GM20431 (cell line): ENCODE data around the gene KLK12.

Experiments
- in situ Hi-C: fragments of 300-500 bp; cut with MseI, MboI; formaldehyde crosslinking; loops from one replicate; pipeline ENCODE4 v1.15.0; 2020; ENCODE audit warnings: low sequenced_read_pairs; ENCODE audit not compliant: unreplicated experiment

The KLK12 gene

DNA sequence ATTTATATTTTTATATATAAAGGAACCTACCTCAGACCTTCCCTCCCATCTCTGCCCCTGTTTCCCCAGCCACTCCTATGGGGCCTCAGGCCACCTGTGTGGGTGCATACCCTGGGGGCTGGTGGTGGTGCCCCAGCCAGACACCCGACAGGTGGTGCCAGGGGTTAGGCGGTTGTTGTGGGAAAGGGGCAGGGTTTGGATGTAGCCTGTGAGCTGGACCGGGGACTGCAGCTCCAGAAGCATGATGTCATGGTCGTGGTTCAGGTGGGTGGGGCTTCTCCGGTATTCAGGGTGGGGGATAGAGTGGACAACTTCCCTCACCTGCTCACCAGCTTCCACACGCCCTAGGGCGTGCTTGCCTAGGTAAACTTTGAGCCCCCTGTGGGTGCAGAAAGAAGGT is 24.9 kb upstream of the KLK12 start:
- in situ Hi-C loops, result no loop called here

- in situ Hi-C loops, result no loop called here
These were observed 21.1 kb upstream of the KLK12 start for GRCh38 chr19:51055866-51056265.

- in situ Hi-C loops, result no loop called here
These were observed 12.2 kb upstream of the KLK12 start for GRCh38 chr19:51047031-51047335.

GRCh38 chr19:51044327-51044726 is 9.5 kb upstream of the KLK12 start:
- in situ Hi-C loops, result no loop called here

- in situ Hi-C loops, result no loop called here
These were observed 8.7 kb upstream of the KLK12 start for GRCh38 chr19:51043497-51043896.

DNA sequence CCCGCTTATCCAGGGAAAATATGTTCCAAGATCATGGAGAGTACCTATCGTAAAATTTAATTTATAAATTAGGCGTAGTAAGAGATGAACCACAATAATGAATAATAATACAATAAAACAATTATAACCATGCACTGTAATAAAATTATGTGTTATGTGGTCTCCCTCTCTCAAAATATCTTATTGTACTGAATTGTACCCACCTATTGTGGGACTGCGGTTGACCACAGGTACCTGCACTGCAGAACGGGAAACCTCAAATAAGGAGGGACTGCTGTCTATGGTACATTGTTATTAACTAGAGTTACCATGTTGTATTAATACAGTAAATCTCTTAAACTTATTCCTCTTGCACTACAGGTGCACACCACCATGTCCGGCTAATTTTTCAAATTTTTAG is 5.3 kb upstream of the KLK12 start:
- in situ Hi-C loops, result no loop called here

DNA sequence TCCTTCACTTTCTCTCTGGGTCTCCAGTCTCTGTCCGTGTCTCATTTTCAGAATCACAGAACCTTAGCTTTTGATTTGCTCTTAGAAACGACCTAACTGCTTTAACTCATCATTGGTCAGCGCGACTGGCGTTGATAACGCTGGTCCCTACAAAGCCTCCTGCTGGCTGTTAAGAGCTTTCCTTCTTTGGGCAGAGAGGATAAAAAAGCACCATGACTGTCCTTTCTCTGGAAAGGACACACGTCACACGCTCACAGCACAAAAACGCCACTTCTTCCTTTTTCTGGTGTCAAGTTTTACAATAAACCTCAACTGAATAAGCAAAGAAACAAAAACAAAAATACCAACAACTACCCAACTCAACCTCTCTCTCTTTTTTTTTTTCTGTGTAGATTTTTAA is 1.7 kb upstream of the KLK12 start:
- in situ Hi-C loops, result no loop called here

- in situ Hi-C loops, result no loop called here
These were observed 2.9 kb downstream of the KLK12 start for GRCh38 chr19:51031880-51032225.

DNA sequence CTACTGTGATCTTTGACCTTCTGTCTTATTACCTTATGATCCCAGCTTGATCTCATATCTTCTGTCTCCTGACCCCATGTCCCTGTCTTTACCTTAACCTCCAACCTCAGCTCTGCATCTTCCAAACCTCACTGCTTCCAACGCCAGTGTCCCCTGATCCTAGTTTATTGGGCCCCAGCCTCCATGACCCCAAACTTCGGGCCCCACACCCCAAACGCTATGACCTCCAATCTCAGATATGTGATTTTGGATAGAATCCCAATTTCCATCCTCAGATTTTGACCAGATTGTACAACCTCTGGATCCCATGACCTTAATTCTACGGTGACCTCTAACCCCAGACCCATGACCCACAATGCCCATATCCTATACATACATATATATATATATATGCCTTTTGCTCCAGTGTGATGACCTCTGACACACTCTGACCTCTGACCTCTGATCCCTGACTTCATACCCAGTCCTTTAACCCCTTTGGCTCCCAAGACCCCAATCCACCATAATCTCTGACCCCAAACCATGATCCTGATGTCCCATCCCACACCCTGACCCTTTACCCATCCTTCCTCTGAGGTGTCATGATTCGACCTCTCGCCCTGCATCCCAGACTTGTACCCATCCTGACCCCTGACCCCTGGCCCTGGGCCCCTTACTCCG is 3.5 kb downstream of the KLK12 start:
- in situ Hi-C loops, result no loop called here

DNA sequence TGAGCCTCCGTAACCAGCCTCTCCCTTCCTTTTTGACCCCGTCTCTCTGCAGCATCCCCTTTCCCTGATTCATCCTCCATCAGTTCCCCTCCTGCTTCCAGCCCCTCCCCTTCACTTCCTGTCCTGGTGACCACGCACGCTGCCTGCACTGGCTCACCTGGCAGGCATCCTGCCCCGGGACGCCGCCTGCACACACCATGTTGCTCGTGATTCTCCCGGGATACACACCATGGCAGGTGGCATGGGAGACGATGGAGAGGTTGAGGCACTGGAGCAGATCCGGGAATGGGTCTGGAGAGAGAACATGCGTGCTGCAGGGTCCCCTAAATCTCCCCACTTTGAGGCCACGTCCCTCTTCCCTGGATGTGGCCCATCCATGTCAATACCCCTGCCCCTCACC is 4.2 kb downstream of the KLK12 start:
- in situ Hi-C loops, result no loop called here

DNA sequence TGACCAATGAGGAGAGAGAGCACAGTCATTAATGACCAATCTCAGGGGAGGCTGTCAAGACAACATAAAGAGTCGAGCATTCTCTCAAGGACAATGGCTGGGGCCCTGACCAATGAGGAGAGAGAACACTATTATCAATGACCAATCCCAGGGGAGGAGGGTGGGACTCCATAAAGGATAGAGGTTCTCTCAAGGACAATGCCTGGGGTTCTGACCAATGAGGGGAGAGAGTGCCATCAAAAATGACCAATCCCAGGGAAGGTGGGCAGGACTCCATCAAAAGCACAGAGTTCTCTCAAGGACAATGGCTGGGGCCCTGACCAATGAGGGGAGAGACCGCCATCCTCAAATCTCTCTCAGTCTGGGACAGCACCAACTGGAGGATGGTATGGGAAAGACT is 5.1 kb downstream of the KLK12 start:
- in situ Hi-C loops, result no loop called here

- in situ Hi-C loops, result no loop called here
These were observed 6.9 kb downstream of the KLK12 start for GRCh38 chr19:51027873-51028272.

DNA sequence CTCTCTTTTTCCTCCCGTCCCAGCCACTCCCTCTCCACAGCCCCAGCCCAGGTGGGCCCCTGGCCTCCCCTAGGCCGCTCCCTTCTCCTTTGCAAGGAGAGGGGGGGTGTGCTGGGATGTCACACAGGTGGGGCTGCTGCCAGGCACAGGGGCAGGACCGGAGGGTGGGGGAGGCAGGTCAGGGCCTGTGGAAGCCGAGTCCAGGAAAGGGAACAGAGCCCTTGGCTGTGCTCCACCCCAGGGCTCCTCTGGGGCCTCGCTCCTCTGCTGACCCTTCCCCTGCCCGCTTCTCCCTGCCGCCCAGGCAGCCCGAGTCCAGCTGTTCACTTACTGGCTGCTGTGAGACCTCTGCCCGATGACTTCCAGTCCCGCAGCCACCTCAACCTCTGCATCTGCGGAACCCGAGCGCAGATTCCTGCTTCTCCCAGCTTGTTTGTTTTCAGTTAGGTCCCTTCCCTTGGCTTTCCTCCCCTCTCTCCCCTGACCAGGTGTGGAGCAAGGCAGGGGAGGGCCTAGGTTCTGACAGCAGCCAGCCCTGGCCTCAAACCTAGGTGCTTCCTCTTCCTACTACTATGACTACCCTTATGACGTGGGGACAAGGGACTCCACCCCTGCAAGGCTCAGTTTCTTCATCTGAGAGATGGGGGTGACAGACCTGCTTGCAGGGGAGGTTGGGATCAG is 7.5 kb downstream of the KLK12 start:
- in situ Hi-C loops, result no loop called here

- in situ Hi-C loops, result no loop called here
These were observed 8.3 kb downstream of the KLK12 start, which contains the start of gene KLK11 for GRCh38 chr19:51026554-51026831. TSS of gene KLK11 (minus strand) at chr19:51026616. CDS start at chr19:51025631, 985 bp downstream.

GRCh38 chr19:51025809-51026553 is 8.8 kb downstream of the KLK12 start:
- in situ Hi-C loops, result no loop called here

GRCh38 chr19:51025401-51025800 is 9.4 kb downstream of the KLK12 start:
- in situ Hi-C loops, result no loop called here

- in situ Hi-C loops, result no loop called here
These were observed 9.9 kb downstream of the KLK12 start for GRCh38 chr19:51024924-51025323.

GRCh38 chr19:51023946-51024345 is 10.9 kb downstream of the KLK12 start:
- in situ Hi-C loops, result no loop called here

- in situ Hi-C loops, result no loop called here
These were observed 12.3 kb downstream of the KLK12 start for GRCh38 chr19:51022526-51022925.

DNA sequence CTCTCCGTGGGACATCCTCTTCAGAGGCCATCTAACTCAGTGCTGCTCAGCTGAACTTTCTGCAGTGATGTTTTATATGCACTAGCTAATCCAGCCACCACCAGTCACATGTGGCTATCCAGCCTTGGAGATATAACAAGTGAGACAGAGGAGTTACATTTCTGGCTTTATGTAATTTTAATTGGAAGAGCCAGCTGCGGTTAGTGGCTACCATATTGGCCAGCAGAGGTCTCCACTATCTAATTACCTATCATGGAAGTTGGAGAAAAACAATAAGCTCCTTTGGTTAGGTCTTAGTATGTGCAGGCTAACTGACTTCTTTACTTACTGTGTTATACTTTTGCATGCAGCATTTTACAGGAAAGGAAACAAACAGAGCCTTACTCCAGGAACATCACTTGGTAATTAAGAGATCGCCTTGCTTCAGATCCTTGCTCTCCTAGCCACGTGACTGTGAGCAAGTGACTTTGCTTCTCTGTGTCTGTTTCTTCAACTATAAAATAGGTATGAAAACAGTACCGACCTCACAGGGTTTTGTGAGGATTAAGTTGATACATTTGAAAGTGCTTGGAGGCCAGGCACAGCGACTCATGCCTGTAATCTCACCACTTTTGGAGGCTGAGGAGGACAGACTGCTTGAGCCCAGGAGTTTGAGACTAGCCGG is 13.7 kb downstream of the KLK12 start:
- in situ Hi-C loops, result no loop called here

DNA sequence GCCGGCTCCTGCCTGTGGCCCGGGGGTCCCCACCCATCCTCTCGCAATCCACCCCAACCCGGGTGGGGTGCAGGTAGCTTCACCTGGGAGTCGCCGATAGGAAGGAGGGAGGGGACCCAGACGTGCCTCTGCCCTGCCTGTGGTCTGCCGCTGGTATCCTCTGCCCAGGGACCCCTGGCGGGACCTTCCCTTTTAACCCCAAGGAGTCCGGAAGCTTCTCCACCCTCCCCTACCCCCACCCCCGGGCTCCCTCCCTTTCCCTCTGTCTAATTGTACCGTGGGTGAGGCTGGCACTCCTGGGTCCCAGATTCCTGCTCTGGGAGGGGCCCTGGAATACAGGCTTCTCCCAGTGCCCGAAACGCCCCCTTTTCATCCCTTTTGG is 15.3 kb downstream of the KLK12 start, which contains the start of gene KLK10:
Gene KLK10, minus strand, starts transcription at position 166 of the 382 bp plus-strand sequence. CDS start 579 bp downstream, outside the sequence.
- in situ Hi-C loops, result no loop called here
